Measurements from ENCODE around the gene REPIN1. TPM values are rescaled to one million over a fixed set of nuclear protein-coding genes. Genes with fewer than 3 reads are reported as not detected.

REPIN1 gene
- total and polyA plus RNA-seq, 4 donors, result 31.0 to 124 (median 87.9) TPM

GRCh38 chr7:150365673-150366398, 2.8 kb upstream of the REPIN1 start:
- no peak overlapping the region for H3K4me3 ChIP-seq (ENCODE audit: low read depth, low read length)
- peak overlapping the region; percentile 3 for H3K27ac ChIP-seq (ENCODE audit: low read depth, low read length)
- H3K9me3 ChIP-seq (ENCODE audit: control insufficient read depth, insufficient read depth, low read length), result no peaks in the 10 kb centered on the region
- H3K4me1 ChIP-seq (ENCODE audit: control insufficient read depth, insufficient read depth, low read length), result peaks cover 38% of the 10 kb centered on the region
- H3K27me3 ChIP-seq (ENCODE audit: control insufficient read depth, insufficient read depth, low read length), result no peaks in the 10 kb centered on the region
- DNase-seq (ENCODE audit: low read depth in 4 of 6, low spot score in 6 of 6), result no peak
- 84% methylated on average over 4 of the region's 5 CpGs for WGBS (ENCODE audit: insufficient coverage)
- H3K36me3 ChIP-seq (ENCODE audit: control insufficient read depth, insufficient read depth, low read length), result peaks cover 11% of the 10 kb centered on the region

- WGBS (ENCODE audit: insufficient coverage), result 8% methylated on average over 2 of the region's 8 CpGs
- peak overlapping the region; percentile 89 for H3K27ac ChIP-seq (ENCODE audit: low read depth, low read length)
- no peaks in the 10 kb centered on the region for H3K27me3 ChIP-seq (ENCODE audit: control insufficient read depth, insufficient read depth, low read length)
- peak overlapping the region; percentile 90 for H3K4me3 ChIP-seq (ENCODE audit: low read depth, low read length)
- H3K4me1 ChIP-seq (ENCODE audit: control insufficient read depth, insufficient read depth, low read length), result peaks cover 40% of the 10 kb centered on the region
- no peak for DNase-seq (ENCODE audit: low read depth in 4 of 6, low spot score in 6 of 6)
- H3K9me3 ChIP-seq (ENCODE audit: control insufficient read depth, insufficient read depth, low read length), result no peaks in the 10 kb centered on the region
- H3K36me3 ChIP-seq (ENCODE audit: control insufficient read depth, insufficient read depth, low read length), result peaks cover 29% of the 10 kb centered on the region
These were observed 936 bp upstream of the REPIN1 start for GRCh38 chr7:150367677-150368095.

- H3K27ac ChIP-seq (ENCODE audit: low read depth, low read length), result peak overlapping the region; percentile 94
- H3K4me3 ChIP-seq (ENCODE audit: low read depth, low read length), result peak overlapping the region; percentile 90
- H3K27me3 ChIP-seq (ENCODE audit: control insufficient read depth, insufficient read depth, low read length), result no peaks in the 10 kb centered on the region
- no peaks in the 10 kb centered on the region for H3K9me3 ChIP-seq (ENCODE audit: control insufficient read depth, insufficient read depth, low read length)
- WGBS (ENCODE audit: insufficient coverage), result under 1% methylated on average over 56 of the region's 58 CpGs
- DNase-seq (ENCODE audit: low read depth in 4 of 6, low spot score in 6 of 6), result peak in 2 of 6 donors; percentile 77 to 87
- peaks cover 51% of the 10 kb centered on the region for H3K4me1 ChIP-seq (ENCODE audit: control insufficient read depth, insufficient read depth, low read length)
- H3K36me3 ChIP-seq (ENCODE audit: control insufficient read depth, insufficient read depth, low read length), result peaks cover 43% of the 10 kb centered on the region
These were observed 494 bp downstream of the REPIN1 start for GRCh38 chr7:150368884-150369747.

DNA sequence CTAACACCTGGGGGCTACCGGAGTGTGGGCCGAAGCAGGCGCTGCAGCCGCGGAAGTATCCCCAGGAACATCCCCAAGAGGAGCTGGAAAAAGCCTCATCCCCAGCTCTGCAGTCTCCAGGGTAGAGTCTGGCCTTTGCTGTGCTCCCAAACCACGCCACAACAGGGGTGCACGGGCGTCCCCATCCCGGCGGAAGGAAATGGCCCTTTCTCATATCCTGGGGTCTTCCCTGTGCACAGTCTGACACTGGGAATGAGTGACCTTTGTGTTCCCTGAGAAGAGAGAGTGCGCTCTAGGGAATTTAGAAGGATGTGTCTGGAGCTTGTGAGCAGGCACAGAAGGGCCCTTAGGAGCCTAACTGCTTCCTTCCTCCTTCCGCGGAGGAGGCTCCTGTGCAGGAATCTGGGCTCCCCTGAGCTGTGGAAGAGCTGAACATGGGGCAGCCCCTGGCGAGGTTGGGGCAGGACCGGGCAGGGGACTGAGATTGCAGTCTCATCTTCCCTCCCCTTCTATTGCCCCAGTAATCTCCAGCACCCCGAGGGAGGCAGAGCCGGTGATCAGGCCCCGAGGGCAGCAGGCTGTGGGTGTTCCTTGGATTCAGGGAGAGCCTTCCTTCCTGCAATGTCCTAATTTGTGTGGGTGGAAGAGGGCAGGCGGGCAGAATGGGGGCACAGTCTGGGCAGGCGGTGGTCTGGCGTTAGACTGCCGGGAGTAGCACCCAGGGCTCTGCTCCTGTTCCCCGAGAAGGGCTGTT, 1.3 kb downstream of the REPIN1 start:
- Histone ChIP-seq H3K27me3 (ENCODE audit: control insufficient read depth, insufficient read depth, low read length) (no peaks in the 10 kb centered on the region), H3K36me3 (ENCODE audit: control insufficient read depth, insufficient read depth, low read length) (peaks cover 50% of the 10 kb centered on the region), H3K9me3 (ENCODE audit: control insufficient read depth, insufficient read depth, low read length) (no peaks in the 10 kb centered on the region), H3K4me3 (ENCODE audit: low read depth, low read length) (peak overlapping the region; percentile 90), H3K27ac (ENCODE audit: low read depth, low read length) (peak overlapping the region; percentile 94), H3K4me1 (ENCODE audit: control insufficient read depth, insufficient read depth, low read length) (peaks cover 51% of the 10 kb centered on the region)
- DNase-seq (ENCODE audit: low read depth in 4 of 6, low spot score in 6 of 6), result no peak
- WGBS (ENCODE audit: insufficient coverage), result 42% methylated on average over 15 of the region's 23 CpGs

GRCh38 chr7:150370612-150371071, 2.0 kb downstream of the REPIN1 start:
- Histone ChIP-seq H3K9me3 (ENCODE audit: control insufficient read depth, insufficient read depth, low read length) (no peaks in the 10 kb centered on the region), H3K27me3 (ENCODE audit: control insufficient read depth, insufficient read depth, low read length) (no peaks in the 10 kb centered on the region), H3K4me3 (ENCODE audit: low read depth, low read length) (peak overlapping the region; percentile 90), H3K36me3 (ENCODE audit: control insufficient read depth, insufficient read depth, low read length) (peaks cover 51% of the 10 kb centered on the region), H3K4me1 (ENCODE audit: control insufficient read depth, insufficient read depth, low read length) (peaks cover 51% of the 10 kb centered on the region), H3K27ac (ENCODE audit: low read depth, low read length) (peak overlapping the region; percentile 11)
- no peak for DNase-seq (ENCODE audit: low read depth in 4 of 6, low spot score in 6 of 6)
- 66% methylated on average over 3 of the region's 3 CpGs for WGBS (ENCODE audit: insufficient coverage)

DNA sequence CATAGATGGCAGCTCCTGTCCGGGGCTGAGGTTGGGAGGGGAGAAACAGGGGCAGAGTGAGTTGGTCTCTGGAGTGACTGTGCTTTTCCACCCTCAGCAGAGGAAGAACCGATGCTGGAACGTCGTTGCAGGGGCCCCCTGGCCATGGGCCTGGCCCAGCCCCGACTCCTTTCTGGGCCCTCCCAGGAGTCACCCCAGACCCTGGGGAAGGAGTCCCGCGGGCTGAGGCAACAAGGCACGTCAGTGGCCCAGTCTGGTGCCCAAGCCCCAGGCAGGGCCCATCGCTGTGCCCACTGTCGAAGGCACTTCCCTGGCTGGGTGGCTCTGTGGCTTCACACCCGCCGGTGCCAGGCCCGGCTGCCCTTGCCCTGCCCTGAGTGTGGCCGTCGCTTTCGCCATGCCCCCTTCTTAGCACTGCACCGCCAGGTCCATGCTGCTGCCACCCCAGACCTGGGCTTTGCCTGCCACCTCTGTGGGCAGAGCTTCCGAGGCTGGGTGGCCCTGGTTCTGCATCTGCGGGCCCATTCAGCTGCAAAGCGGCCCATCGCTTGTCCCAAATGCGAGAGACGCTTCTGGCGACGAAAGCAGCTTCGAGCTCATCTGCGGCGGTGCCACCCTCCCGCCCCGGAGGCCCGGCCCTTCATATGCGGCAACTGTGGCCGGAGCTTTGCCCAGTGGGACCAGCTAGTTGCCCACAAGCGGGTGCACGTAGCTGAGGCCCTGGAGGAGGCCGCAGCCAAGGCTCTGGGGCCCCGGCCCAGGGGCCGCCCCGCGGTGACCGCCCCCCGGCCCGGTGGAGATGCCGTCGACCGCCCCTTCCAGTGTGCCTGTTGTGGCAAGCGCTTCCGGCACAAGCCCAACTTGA, 2.7 kb downstream of the REPIN1 start:
- H3K4me3 ChIP-seq (ENCODE audit: low read depth, low read length), result no peak overlapping the region
- no peak for DNase-seq (ENCODE audit: low read depth in 4 of 6, low spot score in 6 of 6)
- WGBS (ENCODE audit: insufficient coverage), result 91% methylated on average over 48 of the region's 48 CpGs
- H3K27ac ChIP-seq (ENCODE audit: low read depth, low read length), result peak overlapping the region; percentile 1
- peaks cover 52% of the 10 kb centered on the region for H3K4me1 ChIP-seq (ENCODE audit: control insufficient read depth, insufficient read depth, low read length)
- no peaks in the 10 kb centered on the region for H3K9me3 ChIP-seq (ENCODE audit: control insufficient read depth, insufficient read depth, low read length)
- no peaks in the 10 kb centered on the region for H3K27me3 ChIP-seq (ENCODE audit: control insufficient read depth, insufficient read depth, low read length)
- peaks cover 54% of the 10 kb centered on the region for H3K36me3 ChIP-seq (ENCODE audit: control insufficient read depth, insufficient read depth, low read length)

DNA sequence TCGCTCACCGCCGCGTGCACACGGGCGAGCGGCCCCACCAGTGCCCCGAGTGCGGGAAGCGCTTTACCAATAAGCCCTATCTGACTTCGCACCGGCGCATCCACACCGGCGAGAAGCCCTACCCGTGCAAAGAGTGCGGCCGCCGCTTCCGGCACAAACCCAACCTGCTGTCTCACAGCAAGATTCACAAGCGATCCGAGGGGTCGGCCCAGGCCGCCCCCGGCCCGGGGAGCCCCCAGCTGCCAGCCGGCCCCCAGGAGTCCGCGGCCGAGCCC, 3.3 kb downstream of the REPIN1 start:
- H3K36me3 ChIP-seq (ENCODE audit: control insufficient read depth, insufficient read depth, low read length), result peaks cover 57% of the 10 kb centered on the region
- H3K4me3 ChIP-seq (ENCODE audit: low read depth, low read length), result no peak overlapping the region
- WGBS (ENCODE audit: insufficient coverage), result 95% methylated on average over 22 of the region's 30 CpGs
- no peak for DNase-seq (ENCODE audit: low read depth in 4 of 6, low spot score in 6 of 6)
- no peak overlapping the region for H3K27ac ChIP-seq (ENCODE audit: low read depth, low read length)
- peaks cover 57% of the 10 kb centered on the region for H3K4me1 ChIP-seq (ENCODE audit: control insufficient read depth, insufficient read depth, low read length)
- no peaks in the 10 kb centered on the region for H3K9me3 ChIP-seq (ENCODE audit: control insufficient read depth, insufficient read depth, low read length)
- H3K27me3 ChIP-seq (ENCODE audit: control insufficient read depth, insufficient read depth, low read length), result no peaks in the 10 kb centered on the region

DNA sequence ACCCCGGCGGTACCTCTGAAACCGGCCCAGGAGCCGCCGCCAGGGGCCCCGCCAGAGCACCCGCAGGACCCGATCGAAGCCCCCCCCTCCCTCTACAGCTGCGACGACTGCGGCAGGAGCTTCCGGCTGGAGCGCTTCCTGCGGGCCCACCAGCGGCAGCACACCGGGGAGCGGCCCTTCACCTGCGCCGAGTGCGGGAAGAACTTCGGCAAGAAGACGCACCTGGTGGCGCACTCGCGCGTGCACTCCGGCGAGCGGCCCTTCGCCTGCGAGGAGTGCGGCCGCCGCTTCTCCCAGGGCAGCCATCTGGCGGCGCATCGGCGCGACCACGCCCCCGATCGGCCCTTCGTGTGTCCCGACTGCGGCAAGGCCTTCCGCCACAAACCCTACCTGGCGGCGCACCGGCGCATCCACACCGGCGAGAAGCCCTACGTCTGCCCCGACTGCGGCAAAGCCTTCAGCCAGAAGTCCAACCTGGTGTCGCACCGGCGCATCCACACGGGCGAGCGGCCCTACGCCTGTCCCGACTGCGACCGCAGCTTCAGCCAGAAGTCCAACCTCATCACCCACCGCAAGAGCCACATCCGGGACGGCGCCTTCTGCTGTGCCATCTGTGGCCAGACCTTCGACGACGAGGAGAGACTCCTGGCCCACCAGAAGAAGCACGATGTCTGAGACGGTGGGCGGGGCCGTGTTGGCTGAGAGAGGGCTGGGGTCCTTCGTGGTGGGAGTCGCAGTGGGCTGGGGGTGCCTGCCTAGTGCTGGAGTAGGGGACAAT, 3.8 kb downstream of the REPIN1 start:
- WGBS (ENCODE audit: insufficient coverage), result 78% methylated on average over 78 of the region's 79 CpGs
- H3K4me1 ChIP-seq (ENCODE audit: control insufficient read depth, insufficient read depth, low read length), result peaks cover 57% of the 10 kb centered on the region

More for the DNA sequence above, 3.8 kb downstream of the REPIN1 start:
- Histone ChIP-seq H3K36me3 (ENCODE audit: control insufficient read depth, insufficient read depth, low read length) (peaks cover 57% of the 10 kb centered on the region), H3K27me3 (ENCODE audit: control insufficient read depth, insufficient read depth, low read length) (no peaks in the 10 kb centered on the region), H3K9me3 (ENCODE audit: control insufficient read depth, insufficient read depth, low read length) (no peaks in the 10 kb centered on the region), H3K27ac (ENCODE audit: low read depth, low read length) (no peak overlapping the region), H3K4me3 (ENCODE audit: low read depth, low read length) (no peak overlapping the region)
- DNase-seq (ENCODE audit: low read depth in 4 of 6, low spot score in 6 of 6), result no peak

Measured in spinal cord (tissue), 10 donors.